MM.1S (cell line): Measurements from ENCODE around the gene HINFP.

ENCODE experiments used
- DNase-seq: peaks from one replicate; pipeline ENCODE4 v3.0.0-alpha.2; 2015
- H2AFZ ChIP-seq: fragments of 300-600 bp; sonication (generic); 2 replicates; pipeline ENCODE4 v1.6.0; 2016; ENCODE audit warnings: antibody characterized with exemption, low read length
- H3F3A ChIP-seq: fragments of 300-600 bp; sonication (generic); 2 replicates; pipeline ENCODE4 v1.6.1; 2016; ENCODE audit warnings: mild to moderate bottlenecking, antibody characterized with exemption, low read length, moderate library complexity, mixed read lengths; ENCODE audit not compliant: insufficient read depth
- H3K27ac ChIP-seq: fragments of 300-600 bp; sonication (generic); 2 replicates; pipeline ENCODE4 v1.5.1; 2016; ENCODE audit warnings: mild to moderate bottlenecking, low read length
- H3K27me3 ChIP-seq: fragments of 300-600 bp; sonication (generic); replicated peaks from 2 replicates; pipeline ENCODE4 v1.6.0; 2016; ENCODE audit warnings: low read length; ENCODE audit not compliant: insufficient read depth
- H3K36me3 ChIP-seq: fragments of 300-600 bp; sonication (generic); replicated peaks from 2 replicates; pipeline ENCODE4 v1.6.1; 2016; ENCODE audit warnings: mild to moderate bottlenecking, low read length, mixed read lengths; ENCODE audit not compliant: insufficient read depth
- H3K4me1 ChIP-seq: fragments of 300-600 bp; sonication (generic); 2 replicates; pipeline ENCODE4 v1.6.1; 2016; ENCODE audit warnings: low read length, mixed read lengths
- H3K4me2 ChIP-seq: fragments of 300-600 bp; sonication (generic); 2 replicates; pipeline ENCODE4 v1.6.0; 2016; ENCODE audit warnings: low read depth, low read length
- H3K4me3 ChIP-seq: fragments of 300-600 bp; sonication (generic); 2 replicates; pipeline ENCODE4 v1.5.1; 2016; ENCODE audit warnings: low read length, mixed read lengths
- H3K79me2 ChIP-seq: fragments of 300-600 bp; sonication (generic); 2 replicates; pipeline ENCODE4 v1.6.1; 2016; ENCODE audit warnings: mixed run types, low read length, mixed read lengths
- H3K9ac ChIP-seq: fragments of 300-600 bp; sonication (generic); 2 replicates; pipeline ENCODE4 v1.6.1; 2016; ENCODE audit warnings: low read length, mixed read lengths
- H3K9me2 ChIP-seq: fragments of 300-600 bp; sonication (generic); replicated peaks from 2 replicates; pipeline ENCODE4 v1.6.1; 2016; ENCODE audit warnings: mild to moderate bottlenecking, low read length, mixed read lengths; ENCODE audit not compliant: insufficient read depth
- H3K9me3 ChIP-seq: fragments of 300-600 bp; sonication (generic); replicated peaks from 2 replicates; pipeline ENCODE4 v1.6.1; 2016; ENCODE audit warnings: mild to moderate bottlenecking, low read length, mixed read lengths; ENCODE audit not compliant: insufficient read depth
- H4K20me1 ChIP-seq: fragments of 300-600 bp; sonication (generic); 2 replicates; pipeline ENCODE4 v1.6.1; 2016; ENCODE audit warnings: mild to moderate bottlenecking, low read length, moderate library complexity, mixed read lengths; ENCODE audit not compliant: insufficient read depth
- EZH2 ChIP-seq: fragments of 300-600 bp; sonication (generic); optimal IDR thresholded peaks from 2 replicates; pipeline ENCODE3; 2017; ENCODE audit warnings: low read depth, mild to moderate bottlenecking, antibody characterized with exemption, low read length, mixed read lengths
- EZH2phosphoT487 ChIP-seq: fragments of 300-600 bp; sonication (generic); IDR thresholded peaks from 2 replicates; pipeline ENCODE4 v1.6.1; 2018; ENCODE audit warnings: antibody characterized with exemption, low read length
- TF ChIP-seq, protein P1 (sequence below): fragments of 300-600 bp; sonication (generic); IDR thresholded peaks from 2 replicates; pipeline ENCODE4 v1.5.1; 2016; ENCODE audit warnings: antibody characterized with exemption, low read length, mixed read lengths

Gene HINFP

DNA sequence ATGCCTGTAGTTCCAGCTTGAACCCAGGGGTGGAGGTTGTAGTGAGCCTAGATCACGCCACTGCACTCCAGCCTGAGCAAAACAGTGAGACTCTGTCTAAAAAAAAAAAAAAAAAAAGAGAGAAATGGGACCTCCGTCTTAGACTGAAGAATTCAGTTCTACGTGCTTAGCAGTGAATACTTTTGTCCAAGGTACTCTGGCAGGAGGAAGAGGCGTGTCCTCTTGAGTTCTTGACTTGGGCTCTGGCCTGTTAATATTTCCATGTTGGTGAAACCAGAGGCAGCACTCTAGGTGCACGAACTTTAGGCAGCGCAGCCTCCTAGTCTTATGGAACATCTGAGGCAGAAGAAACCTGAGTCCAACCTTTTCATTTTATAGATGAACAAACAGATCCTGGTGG lies 34.3 kb upstream of the HINFP start:
- Histone ChIP-seq H3K4me1 (peaks cover 20% of the 10 kb centered on the region), H3F3A (peaks cover 17% of the 10 kb centered on the region), H2AFZ (no peak overlapping the region), H3K9me3 (no peaks in the 10 kb centered on the region), H3K9ac (no peak overlapping the region), H3K36me3 (no peaks in the 10 kb centered on the region), H3K4me3 (no peak overlapping the region), H3K9me2 (no peaks in the 10 kb centered on the region), H3K79me2 (peaks cover 27% of the 10 kb centered on the region), H3K27ac (no peak overlapping the region), H3K27me3 (no peaks in the 10 kb centered on the region), H4K20me1 (no peaks in the 10 kb centered on the region), H3K4me2 (no peak overlapping the region)
- TF ChIP-seq EZH2phosphoT487, result no peak
- no peak for TF ChIP-seq EZH2
- TF ChIP-seq, protein P1, sequence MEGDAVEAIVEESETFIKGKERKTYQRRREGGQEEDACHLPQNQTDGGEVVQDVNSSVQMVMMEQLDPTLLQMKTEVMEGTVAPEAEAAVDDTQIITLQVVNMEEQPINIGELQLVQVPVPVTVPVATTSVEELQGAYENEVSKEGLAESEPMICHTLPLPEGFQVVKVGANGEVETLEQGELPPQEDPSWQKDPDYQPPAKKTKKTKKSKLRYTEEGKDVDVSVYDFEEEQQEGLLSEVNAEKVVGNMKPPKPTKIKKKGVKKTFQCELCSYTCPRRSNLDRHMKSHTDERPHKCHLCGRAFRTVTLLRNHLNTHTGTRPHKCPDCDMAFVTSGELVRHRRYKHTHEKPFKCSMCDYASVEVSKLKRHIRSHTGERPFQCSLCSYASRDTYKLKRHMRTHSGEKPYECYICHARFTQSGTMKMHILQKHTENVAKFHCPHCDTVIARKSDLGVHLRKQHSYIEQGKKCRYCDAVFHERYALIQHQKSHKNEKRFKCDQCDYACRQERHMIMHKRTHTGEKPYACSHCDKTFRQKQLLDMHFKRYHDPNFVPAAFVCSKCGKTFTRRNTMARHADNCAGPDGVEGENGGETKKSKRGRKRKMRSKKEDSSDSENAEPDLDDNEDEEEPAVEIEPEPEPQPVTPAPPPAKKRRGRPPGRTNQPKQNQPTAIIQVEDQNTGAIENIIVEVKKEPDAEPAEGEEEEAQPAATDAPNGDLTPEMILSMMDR, result no peak
- no peak for DNase-seq

DNA sequence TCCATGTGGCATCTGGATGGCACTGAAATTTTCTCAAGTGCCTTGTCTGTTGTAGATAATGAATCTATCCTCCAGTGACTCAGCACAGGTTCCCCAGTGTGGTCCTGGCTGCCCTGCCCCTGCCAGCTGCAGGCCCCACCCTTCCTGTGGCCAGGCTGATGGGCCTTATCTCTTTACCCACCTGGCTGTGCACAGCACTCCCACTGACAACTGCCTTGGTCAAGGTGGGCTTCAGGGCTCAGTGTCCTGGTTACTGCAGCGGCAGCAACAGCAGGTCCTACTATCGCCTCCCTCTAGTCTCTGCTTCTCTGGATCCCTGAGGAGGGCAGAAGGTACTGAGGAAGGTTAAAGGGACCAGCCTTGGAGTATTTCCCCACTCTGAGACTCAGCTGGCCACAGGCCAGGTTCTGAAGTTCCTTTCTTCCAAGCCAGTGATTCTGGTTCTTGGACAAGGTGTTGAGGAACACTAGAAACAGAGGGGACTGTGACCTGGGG lies 33.6 kb upstream of the HINFP start:
- no peak overlapping the region for H3K4me2 ChIP-seq
- peaks cover 34% of the 10 kb centered on the region for H3K79me2 ChIP-seq
- peaks cover 21% of the 10 kb centered on the region for H3K4me1 ChIP-seq
- H3K27ac ChIP-seq, result no peak overlapping the region
- no peaks in the 10 kb centered on the region for H3K27me3 ChIP-seq
- H3F3A ChIP-seq, result peaks cover 23% of the 10 kb centered on the region
- no peak overlapping the region for H3K4me3 ChIP-seq
- no peaks in the 10 kb centered on the region for H3K9me2 ChIP-seq
- no peaks in the 10 kb centered on the region for H3K36me3 ChIP-seq
- no peak overlapping the region for H2AFZ ChIP-seq
- TF ChIP-seq EZH2phosphoT487 (no peak), EZH2 (no peak)
- TF ChIP-seq, protein P1, result no peak
- no peak overlapping the region for H3K9ac ChIP-seq
- H3K9me3 ChIP-seq, result no peaks in the 10 kb centered on the region
- DNase-seq, result no peak
- H4K20me1 ChIP-seq, result no peaks in the 10 kb centered on the region

DNA sequence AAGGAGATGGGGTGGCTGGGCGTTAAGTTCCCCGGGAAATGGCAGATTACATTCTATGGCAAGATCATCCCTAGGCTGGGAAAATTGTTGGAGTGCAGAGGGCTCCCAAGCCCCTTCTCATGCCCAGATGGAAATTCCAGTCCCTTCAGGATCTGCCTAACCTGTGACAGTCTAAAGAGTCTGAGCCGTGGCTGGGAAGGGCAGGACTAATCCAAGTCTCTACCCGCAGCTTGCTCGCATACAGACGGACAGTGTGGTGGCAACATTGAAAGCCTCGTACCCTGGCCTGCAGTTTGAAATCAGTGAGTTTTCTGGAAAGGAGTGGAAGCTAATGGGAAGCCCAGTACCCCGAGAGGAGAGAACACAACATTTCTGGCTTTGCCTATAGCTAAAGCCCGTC lies 33.0 kb upstream of the HINFP start:
- DNase-seq, result no peak
- no peak overlapping the region for H3K4me3 ChIP-seq
- no peak for TF ChIP-seq EZH2phosphoT487
- TF ChIP-seq EZH2, result no peak
- TF ChIP-seq, protein P1, result no peak
- H3K27ac ChIP-seq, result no peak overlapping the region
- peaks cover 30% of the 10 kb centered on the region for H3F3A ChIP-seq
- H2AFZ ChIP-seq, result no peak overlapping the region
- peaks cover 27% of the 10 kb centered on the region for H3K4me1 ChIP-seq
- peaks cover 40% of the 10 kb centered on the region for H3K79me2 ChIP-seq
- H4K20me1 ChIP-seq, result peaks cover 5% of the 10 kb centered on the region
- H3K9me3 ChIP-seq, result no peaks in the 10 kb centered on the region
- no peak overlapping the region for H3K9ac ChIP-seq
- no peaks in the 10 kb centered on the region for H3K36me3 ChIP-seq
- no peak overlapping the region for H3K4me2 ChIP-seq
- no peaks in the 10 kb centered on the region for H3K27me3 ChIP-seq
- no peaks in the 10 kb centered on the region for H3K9me2 ChIP-seq
